Subcutaneous abdominal adipose tissue (tissue), 5 donors: ENCODE measurements around the gene GPR65.

ENCODE experiments used
- H3K27ac ChIP-seq: one replicate; pipeline ENCODE4 v1.7.0; 2013; ENCODE audit warnings: low read depth, mild to moderate bottlenecking, inconsistent platforms, low read length, moderate library complexity
- H3K27me3 ChIP-seq, 5 donors: one replicate each; pipeline ENCODE4 v1.7.0; 2013; ENCODE audit warnings: low read length in 5 of 5, inconsistent platforms in 1 of 5; ENCODE audit not compliant: control insufficient read depth in 5 of 5, insufficient read depth in 4 of 5
- H3K36me3 ChIP-seq, 5 donors: one replicate each; pipeline ENCODE4 v1.7.0; 2013; ENCODE audit warnings: low read length in 5 of 5; ENCODE audit not compliant: control insufficient read depth in 5 of 5, insufficient read depth in 5 of 5
- H3K4me1 ChIP-seq, 5 donors: one replicate each; pipeline ENCODE4 v1.7.0; 2013; ENCODE audit warnings: low read length in 5 of 5, mild to moderate bottlenecking in 3 of 5, moderate library complexity in 1 of 5; ENCODE audit not compliant: control insufficient read depth in 5 of 5, insufficient read depth in 5 of 5
- H3K4me3 ChIP-seq, 5 donors: one replicate each; pipeline ENCODE4 v1.7.0; 2013; ENCODE audit warnings: low read length in 5 of 5, low read depth in 1 of 5
- H3K9ac ChIP-seq, 5 donors: one replicate each; pipeline ENCODE4 v1.7.0; 2013; ENCODE audit warnings: low read length in 5 of 5, mild to moderate bottlenecking in 4 of 5, moderate library complexity in 3 of 5
- H3K9me3 ChIP-seq, 5 donors: one replicate each; pipeline ENCODE4 v1.7.0; 2013; ENCODE audit warnings: low read length in 5 of 5; ENCODE audit not compliant: control insufficient read depth in 5 of 5
- donor health status: healthy.
- donor health status: healthy.
- donor health status: healthy.
- donor health status: healthy.
- donor health status: healthy.

Gene GPR65

GRCh38 chr14:88005050-88005481, at the start of gene GPR65:
Gene GPR65 (plus strand): TSS chr14:88005135. CDS start chr14:88010848, 5,713 bp downstream.
- Histone ChIP-seq H3K4me3 (peak within 1 kb of the TSS in 3 of 5 donors; percentile 31 to 51 (median 42)), H3K27me3 (no peaks in the 10 kb centered on the region), H3K9ac (peak within 1 kb of the TSS in 2 of 5 donors; percentile 25 to 26), H3K27ac (no peak within 1 kb of the TSS), H3K4me1 (peaks cover 0 to 3% (median 0%) of the 10 kb centered on the region in 5 donors), H3K36me3 (no peaks in the 10 kb centered on the region), H3K9me3 (no peaks in the 10 kb centered on the region)

- Histone ChIP-seq H3K27ac (no peak overlapping the region), H3K9ac (peak overlapping the region in 1 of 5 donors; percentile 11), H3K9me3 (no peaks in the 10 kb centered on the region), H3K4me1 (peaks cover 0 to 3% (median 0%) of the 10 kb centered on the region in 5 donors), H3K4me3 (no peak overlapping the region), H3K36me3 (peaks cover 6 to 26% (median 8%) of the 10 kb centered on the region in 5 donors), H3K27me3 (no peaks in the 10 kb centered on the region)
Observed at GRCh38 chr14:87955501-87955900, 49.4 kb upstream of the GPR65 start.

GRCh38 chr14:87960013-87960787, 44.7 kb upstream of the GPR65 start:
- no peak overlapping the region for H3K4me3 ChIP-seq
- H3K27ac ChIP-seq: no peak overlapping the region
- H3K4me1 ChIP-seq: peaks cover 0 to 3% (median 0%) of the 10 kb centered on the region in 5 donors
- H3K9me3 ChIP-seq: no peaks in the 10 kb centered on the region
- H3K36me3 ChIP-seq: peaks cover 19 to 45% (median 29%) of the 10 kb centered on the region in 5 donors
- no peaks in the 10 kb centered on the region for H3K27me3 ChIP-seq
- H3K9ac ChIP-seq: no peak overlapping the region

- Histone ChIP-seq H3K4me3 (no peak overlapping the region), H3K4me1 (peaks cover 0 to 3% (median 0%) of the 10 kb centered on the region in 5 donors), H3K27ac (no peak overlapping the region), H3K9me3 (no peaks in the 10 kb centered on the region), H3K9ac (no peak overlapping the region), H3K36me3 (peaks cover 21 to 44% (median 27%) of the 10 kb centered on the region in 5 donors), H3K27me3 (no peaks in the 10 kb centered on the region)
Observed at GRCh38 chr14:87961246-87961645, 43.7 kb upstream of the GPR65 start.

GRCh38 chr14:87966816-87967215, 38.1 kb upstream of the GPR65 start:
- Histone ChIP-seq H3K27me3 (no peaks in the 10 kb centered on the region), H3K4me1 (no peaks in the 10 kb centered on the region), H3K9me3 (no peaks in the 10 kb centered on the region), H3K4me3 (no peak overlapping the region), H3K27ac (no peak overlapping the region), H3K9ac (peak overlapping the region in 1 of 5 donors; percentile 11), H3K36me3 (peaks cover 20 to 40% (median 27%) of the 10 kb centered on the region in 5 donors)

- Histone ChIP-seq H3K27me3 (no peaks in the 10 kb centered on the region), H3K4me1 (no peaks in the 10 kb centered on the region), H3K4me3 (no peak overlapping the region), H3K9me3 (no peaks in the 10 kb centered on the region), H3K9ac (no peak overlapping the region), H3K36me3 (peaks cover 13 to 44% (median 21%) of the 10 kb centered on the region in 5 donors), H3K27ac (no peak overlapping the region)
Observed at GRCh38 chr14:87967496-87967895, 37.4 kb upstream of the GPR65 start.

GRCh38 chr14:87971010-87971409, 33.9 kb upstream of the GPR65 start:
- Histone ChIP-seq H3K27me3 (no peaks in the 10 kb centered on the region), H3K4me3 (no peak overlapping the region), H3K36me3 (peaks cover 10 to 38% (median 18%) of the 10 kb centered on the region in 5 donors), H3K9ac (no peak overlapping the region), H3K9me3 (no peaks in the 10 kb centered on the region), H3K4me1 (no peaks in the 10 kb centered on the region), H3K27ac (no peak overlapping the region)

- H3K36me3 ChIP-seq: peaks cover 12 to 36% (median 16%) of the 10 kb centered on the region in 5 donors
- no peaks in the 10 kb centered on the region for H3K4me1 ChIP-seq
- H3K9ac ChIP-seq: no peak overlapping the region
Observed at GRCh38 chr14:87975636-87976035, 29.3 kb upstream of the GPR65 start.

GRCh38 chr14:87979689-87980088, 25.2 kb upstream of the GPR65 start:
- Histone ChIP-seq H3K36me3 (peaks cover 7 to 32% (median 17%) of the 10 kb centered on the region in 5 donors), H3K27ac (no peak overlapping the region)

More at GRCh38 chr14:87975636-87976035, 29.3 kb upstream of the GPR65 start:
- no peak overlapping the region for H3K27ac ChIP-seq
- no peaks in the 10 kb centered on the region for H3K9me3 ChIP-seq
- H3K4me3 ChIP-seq: no peak overlapping the region
- no peaks in the 10 kb centered on the region for H3K27me3 ChIP-seq

GRCh38 chr14:87989221-87989955, 15.5 kb upstream of the GPR65 start:
- H3K4me1 ChIP-seq: peaks cover 0 to 25% (median 20%) of the 10 kb centered on the region in 5 donors
- H3K4me3 ChIP-seq: no peak overlapping the region
- H3K27me3 ChIP-seq: no peaks in the 10 kb centered on the region
- H3K9me3 ChIP-seq: no peaks in the 10 kb centered on the region
- H3K9ac ChIP-seq: no peak overlapping the region
- H3K36me3 ChIP-seq: peaks cover 6 to 13% (median 9%) of the 10 kb centered on the region in 5 donors
- H3K27ac ChIP-seq: no peak overlapping the region

More at GRCh38 chr14:87979689-87980088, 25.2 kb upstream of the GPR65 start:
- Histone ChIP-seq H3K9ac (no peak overlapping the region), H3K4me1 (no peaks in the 10 kb centered on the region), H3K4me3 (no peak overlapping the region), H3K9me3 (no peaks in the 10 kb centered on the region), H3K27me3 (no peaks in the 10 kb centered on the region)
